Sigmoid colon (tissue), 4 donors: ENCODE measurements around the gene TSEN54.

Experiments used
- CTCF ChIP-seq, 4 experiments: fragments of 450-650 bp in 3 of 4; fragments of 200-600 bp in 1 of 4; IDR thresholded peaks; one replicate each; pipeline ENCODE4 v1.5.1; 2016 to 2019; ENCODE audit warnings: antibody characterized with exemption in 4 of 4, mild to moderate bottlenecking in 3 of 4, moderate library complexity in 2 of 4
- EP300 ChIP-seq, 4 donors: sonication (generic); formaldehyde crosslinking; IDR thresholded peaks; one replicate each; pipeline ENCODE4 v1.6.1; 2017; ENCODE audit warnings: antibody characterized with exemption in 4 of 4
- POLR2A ChIP-seq, 2 donors: fragments of 450-650 bp; IDR thresholded peaks; one replicate each; pipeline ENCODE4 v1.6.1; 2016; ENCODE audit warnings: antibody characterized with exemption in 2 of 2, mild to moderate bottlenecking in 2 of 2, moderate library complexity in 2 of 2

DNA sequence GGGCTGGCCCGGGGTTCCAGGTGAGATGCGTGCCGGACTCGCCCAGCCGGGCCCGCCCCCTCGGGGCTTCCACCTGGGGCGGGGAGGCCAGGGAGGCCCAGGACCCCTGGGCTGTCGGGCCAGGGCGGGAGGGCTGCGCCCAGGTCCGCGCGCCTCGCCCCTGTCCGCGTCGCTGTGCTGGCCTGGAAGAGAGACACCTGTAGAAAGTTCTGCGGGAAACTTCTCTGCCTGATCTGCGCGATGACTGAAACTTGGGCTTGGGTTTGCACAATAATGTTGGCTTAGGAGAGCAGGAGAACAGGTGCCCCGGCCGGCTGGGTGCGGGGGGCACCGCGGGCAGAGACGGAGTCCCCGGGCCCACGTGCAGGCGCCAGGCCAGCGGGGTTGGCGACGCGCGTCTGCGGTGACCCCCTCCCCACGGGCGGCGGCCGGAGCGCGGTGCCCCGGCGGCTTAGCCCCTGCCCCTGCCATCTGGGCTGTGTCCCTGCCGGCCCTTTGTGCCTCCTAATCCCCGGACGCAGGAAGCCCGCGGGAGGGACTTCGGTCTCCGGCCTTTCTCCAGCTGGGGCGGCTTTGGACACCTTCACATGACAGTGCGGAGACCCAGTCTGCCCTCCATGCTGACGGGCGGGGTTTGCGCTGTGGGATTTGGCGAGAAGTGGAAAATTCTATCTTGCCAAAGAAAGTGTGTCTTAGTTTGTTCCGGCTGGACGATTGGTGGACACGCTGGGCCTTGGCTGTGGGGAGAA lies 9.7 kb downstream of the TSEN54 start:
- no peak for TF ChIP-seq EP300 (IDR thresholded peaks at IDR 0.05)
- no peak for TF ChIP-seq CTCF (IDR thresholded peaks at IDR 0.05)
- no peak for TF ChIP-seq POLR2A (IDR thresholded peaks at IDR 0.05)
